Endothelial cell of umbilical vein (primary cell): Measurements from ENCODE around the gene DUS1L. TPM values are rescaled to one million over a fixed set of nuclear protein-coding genes. Genes with fewer than 3 reads are reported as not detected.

Experiments
- BruUV-seq: library from RNA; stranded (reverse); fragments of 400-500 nt; replicated peaks from 2 replicates; lab custom pipeline; 2021; lab: Mats Ljungman, UMichigan
- CTCF ChIA-PET: fragments of 300-600, 350-600 bp; sonication (Branson Sonifier 250); formaldehyde crosslinking; loops from one replicate; lab custom pipeline; 2021; ENCODE audit warnings: antibody characterized with exemption, inconsistent platforms; lab: Charles Lee
- POLR2A ChIA-PET: fragments of 300-600, 350-600 bp; sonication (Branson Sonifier 250); formaldehyde crosslinking; loops from one replicate; lab custom pipeline; 2021; ENCODE audit warnings: antibody characterized with exemption, inconsistent platforms; lab: Charles Lee
- DNase-seq: peaks from one replicate; pipeline ENCODE4 v3.0.0-alpha.2; 2011; ENCODE audit warnings: low read depth, low spot score
- FAIRE-seq: peaks from 2 replicates; lab custom pipeline; 2011; peaks lifted over from hg19 to GRCh38; lab: Jason Lieb, UNC
- H2AFZ ChIP-seq: 2 replicates; pipeline ENCODE4 v1.6.0; 2012; ENCODE audit warnings: low read depth, low read length, control low read depth, inconsistent platforms
- H3K27ac ChIP-seq: 2 replicates; pipeline ENCODE4 v1.5.1; 2011; ENCODE audit warnings: low read depth, mild to moderate bottlenecking, control low read depth, low read length, moderate library complexity; ENCODE audit not compliant: insufficient read depth
- H3K27me3 ChIP-seq, 2 experiments: 2 replicates each; pipeline versions ENCODE4 v1.6.0 to v1.6.1; 2011; ENCODE audit warnings: low read length in 2 of 2, mixed read lengths in 1 of 2; ENCODE audit not compliant: control insufficient read depth in 2 of 2, insufficient read depth in 2 of 2
- H3K36me3 ChIP-seq, 2 experiments: 2 replicates in 1 of 2; 3 replicates in 1 of 2; pipeline ENCODE4 v1.5.1; 2011; ENCODE audit warnings: low read length in 2 of 2, mild to moderate bottlenecking in 1 of 2, moderate library complexity in 1 of 2; ENCODE audit not compliant: control insufficient read depth in 2 of 2, insufficient read depth in 2 of 2; ENCODE audit errors: extremely low read depth in 1 of 2
- H3K4me1 ChIP-seq: 3 replicates; pipeline ENCODE4 v1.5.1; 2011; ENCODE audit warnings: mild to moderate bottlenecking, low read length; ENCODE audit not compliant: control insufficient read depth, insufficient read depth; ENCODE audit errors: extremely low read depth
- H3K4me2 ChIP-seq: 2 replicates; pipeline ENCODE4 v1.6.1; 2011; ENCODE audit warnings: low read length, control low read depth, mixed read lengths; ENCODE audit not compliant: insufficient read depth
- H3K4me3 ChIP-seq, 3 experiments: fragments of 200-600 bp in 1 of 3; sonication (generic), shearing (Covaris generic) in 1 of 3; replicated peaks in 1 of 3; 2 replicates each; pipeline ENCODE4 v1.5.1; 2011 to 2016; ENCODE audit warnings: control low read depth in 3 of 3, low read length in 3 of 3, mild to moderate bottlenecking in 2 of 3, inconsistent platforms in 1 of 3, low read depth in 1 of 3, moderate library complexity in 1 of 3; ENCODE audit not compliant: insufficient read depth in 1 of 3
- H3K79me2 ChIP-seq: 2 replicates; pipeline ENCODE4 v1.6.0; 2012; ENCODE audit warnings: low read length, inconsistent platforms; ENCODE audit not compliant: control insufficient read depth, insufficient read depth
- H3K9ac ChIP-seq: replicated peaks from 2 replicates; pipeline ENCODE3; 2011; ENCODE audit warnings: low read length, control low read depth; ENCODE audit not compliant: insufficient read depth; ENCODE audit errors: extremely low read depth
- H3K9me1 ChIP-seq: replicated peaks from 3 replicates; pipeline ENCODE4 v1.6.0; 2011; ENCODE audit warnings: mild to moderate bottlenecking, low read length; ENCODE audit not compliant: control insufficient read depth, insufficient read depth; ENCODE audit errors: extremely low read depth
- H3K9me3 ChIP-seq: replicated peaks from 2 replicates; pipeline ENCODE4 v1.5.1; 2012; ENCODE audit warnings: low read length, inconsistent platforms; ENCODE audit not compliant: control insufficient read depth, insufficient read depth
- H4K20me1 ChIP-seq: replicated peaks from 2 replicates; pipeline ENCODE3; 2011; ENCODE audit warnings: mild to moderate bottlenecking, low read length; ENCODE audit not compliant: control insufficient read depth, insufficient read depth; ENCODE audit errors: extremely low read depth
- CTCF ChIP-seq, 2 donors: IDR thresholded peaks; 1 replicate in 1 of 2; 2 replicates in 1 of 2; pipeline ENCODE4 v1.5.1; 2011; ENCODE audit warnings: low read length in 2 of 2, mild to moderate bottlenecking in 2 of 2, moderate library complexity in 2 of 2, control low read depth in 1 of 2, inconsistent platforms in 1 of 2, low read depth in 1 of 2; ENCODE audit not compliant: insufficient read depth in 1 of 2; ENCODE audit errors: extremely low read depth in 1 of 2
- EZH2 ChIP-seq: IDR thresholded peaks from 2 replicates; pipeline ENCODE4 v1.6.1; 2012; ENCODE audit warnings: borderline replicate concordance, low read depth, mild to moderate bottlenecking, moderate library complexity, low read length, inconsistent platforms; ENCODE audit not compliant: severe bottlenecking
- FOS ChIP-seq: IDR thresholded peaks from 2 replicates; pipeline ENCODE4 v1.6.1; 2011; ENCODE audit warnings: mild to moderate bottlenecking, low read length, moderate library complexity, borderline replicate concordance; ENCODE audit not compliant: insufficient read depth
- GATA2 ChIP-seq: IDR thresholded peaks from 2 replicates; pipeline ENCODE4 v1.7.0; 2011; ENCODE audit warnings: low read depth, mild to moderate bottlenecking, moderate library complexity, mixed read lengths, low read length; ENCODE audit not compliant: insufficient read length, insufficient read depth
- JUN ChIP-seq: IDR thresholded peaks from 2 replicates; pipeline ENCODE4 v1.6.1; 2011; ENCODE audit warnings: borderline replicate concordance, low read depth; ENCODE audit not compliant: insufficient read length, insufficient read depth
- POLR2A ChIP-seq: IDR thresholded peaks from 2 replicates; pipeline ENCODE4 v1.6.1; 2012; ENCODE audit warnings: low read depth, mild to moderate bottlenecking, control low read depth, low read length
- POLR2AphosphoS5 ChIP-seq: IDR thresholded peaks from 2 replicates; pipeline ENCODE4 v1.6.1; 2012; ENCODE audit warnings: low read depth, mild to moderate bottlenecking, control low read depth, low read length, moderate library complexity; ENCODE audit not compliant: insufficient read depth
- dilution Hi-C: fragments of 300-500 bp; cut with MboI; formaldehyde crosslinking; loops from one replicate; pipeline ENCODE4 v1.15.0; 2019; ENCODE audit warnings: low sequenced_read_pairs; ENCODE audit not compliant: extremely low pct_ligation_motif_present
- intact Hi-C: fragments of 100-400 bp; cut with micrococcal nuclease; formaldehyde crosslinking; loops from one replicate; pipeline ENCODE4 v1.10.0; 2022
- polyA plus RNA-seq, 4 experiments: library from polyadenylated mRNA; depleted of rRNA in 3 of 4; stranded (reverse) in 3 of 4; unstranded in 1 of 4; fragments of >200 nt; gene quantifications; 2 replicates each; pipeline versions ENCODE4 v1.2.1 to v1.2.3, GENCODE V29; 2011 to 2012; ENCODE audit warnings: missing spikeins in 1 of 4
- total RNA-seq: library from RNA; stranded (reverse); gene quantifications from 2 replicates; pipeline ENCODE4 v1.2.3, GENCODE V29; 2021

Gene DUS1L
- total and polyA plus RNA-seq, 2 donors (not counting 3 experiments of a cell fraction or from before 2014, with no cell fraction given) = 60.1 to 92.9 TPM

- DNase-seq (no peak), FAIRE-seq (no peak)
- Histone ChIP-seq H3K79me2 (no peaks in the 10 kb centered on the region), H3K9ac (no peak overlapping the region), H3K9me3 (no peaks in the 10 kb centered on the region), H3K4me2 (no peak overlapping the region), H3K4me1 (no peaks in the 10 kb centered on the region), H3K27ac (no peak overlapping the region), H3K36me3 (peaks cover 12 to 57% of the 10 kb centered on the region in 2 experiments), H3K27me3 (no peaks in the 10 kb centered on the region), H4K20me1 (no peaks in the 10 kb centered on the region), H2AFZ (no peak overlapping the region), H3K9me1 (no peaks in the 10 kb centered on the region), H3K4me3 (no peak overlapping the region)
- ChIA-PET POLR2A (no interaction called here), CTCF (no interaction called here)
- intact Hi-C loops (no loop called here), dilution Hi-C loops (no loop called here)
- BruUV-seq = no TSS peak
- TF ChIP-seq POLR2A (no peak), CTCF (IDR thresholded peaks at IDR 0.05; ENCODE audit: extremely low read depth in 1 of 2, insufficient read depth in 1 of 2, low read depth in 1 of 2, low read length in 2 of 2) (no peak), FOS (no peak), JUN (no peak), EZH2 (no peak), POLR2AphosphoS5 (no peak), GATA2 (no peak)
Observed at GRCh38 chr17:82058855-82059249, 6.8 kb downstream of the DUS1L start.
